ENCODE measurements around the gene DRAP1. TPM values are rescaled to one million over a fixed set of nuclear protein-coding genes. Genes with fewer than 3 reads are reported as not detected.

DRAP1 gene
- total RNA-seq, 2 donors from 2014 or later: 53.4 to 91.5 TPM

- Histone ChIP-seq H3K9me3 (no peaks in the 10 kb centered on the region), H3K36me3 (no peaks in the 10 kb centered on the region)
- TF ChIP-seq CTCF (IDR thresholded peaks at IDR 0.05): no peak
Observed at GRCh38 chr11:65872586-65873317, 46.5 kb upstream of the DRAP1 start, which contains the start of gene EFEMP2. Gene EFEMP2, minus strand, starts transcription at chr11:65872800. Its CDS starts 446 bp downstream, at chr11:65872354.

DNA sequence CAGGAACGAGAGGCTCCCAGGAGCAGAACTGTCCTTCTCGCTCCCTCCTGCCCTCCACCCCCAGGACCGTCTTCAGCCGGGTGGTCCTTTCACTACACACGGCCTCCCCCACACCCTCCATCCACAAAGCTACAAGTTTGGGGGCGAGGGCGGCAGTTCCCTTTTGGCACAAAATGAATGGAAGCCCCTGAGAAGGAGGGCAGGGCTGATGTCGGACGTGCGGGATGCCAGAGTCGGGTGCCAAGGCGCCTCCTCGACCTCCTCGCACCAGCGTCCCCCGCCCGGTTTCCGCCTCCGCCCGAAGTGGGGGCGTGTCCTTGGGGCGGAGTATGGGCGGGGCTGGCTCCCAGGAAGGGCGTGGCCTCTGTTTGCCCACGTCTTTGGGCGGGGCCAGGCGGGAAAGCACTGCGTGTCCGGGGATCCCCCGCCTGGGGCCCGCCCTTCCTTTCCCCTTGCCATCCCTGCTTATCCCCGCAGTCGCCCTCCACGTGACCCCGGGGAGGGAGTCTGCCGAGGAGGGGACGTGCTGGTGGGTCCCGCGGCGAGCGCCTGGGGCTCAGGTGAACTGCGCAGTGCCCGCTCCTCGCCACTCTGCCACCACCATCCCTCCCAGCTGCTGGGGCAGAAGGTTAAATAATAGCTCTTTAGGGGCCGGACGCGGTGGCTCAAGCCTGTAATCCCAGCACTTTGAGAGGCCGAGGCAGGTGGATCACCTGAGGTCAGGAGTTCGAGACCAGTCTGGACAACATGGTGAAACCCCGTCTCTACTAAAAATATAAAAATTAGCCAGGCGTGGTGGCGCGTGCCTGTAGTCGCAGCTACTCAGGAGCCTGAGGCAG lies 45.7 kb upstream of the DRAP1 start:
- intact Hi-C loops (cut with DNase I): no loop called here
- no peaks in the 10 kb centered on the region for H3K27me3 ChIP-seq
- peak overlapping the region; percentile 63 for H3K27ac ChIP-seq
- H3K36me3 ChIP-seq: no peaks in the 10 kb centered on the region
- no peaks in the 10 kb centered on the region for H3K9me3 ChIP-seq
- TF ChIP-seq CTCF (IDR thresholded peaks at IDR 0.05): no peak
- no peaks in the 10 kb centered on the region for H3K4me1 ChIP-seq
- DNase-seq: peak; percentile 97
- H3K4me3 ChIP-seq: peak overlapping the region; percentile 33
- H3K9ac ChIP-seq (ENCODE audit: low read depth in 2 of 2, low read length in 2 of 2): peak overlapping the region; percentile 75 to 88

More at GRCh38 chr11:65872586-65873317, 46.5 kb upstream of the DRAP1 start, which contains the start of gene EFEMP2:
- H3K27ac ChIP-seq: peak within 1 kb of the TSS; percentile 67
- DNase-seq: no peak
- no peaks in the 10 kb centered on the region for H3K4me1 ChIP-seq
- no peaks in the 10 kb centered on the region for H3K27me3 ChIP-seq
- intact Hi-C loops (cut with DNase I): no loop called here
- peak within 1 kb of the TSS; percentile 75 to 88 for H3K9ac ChIP-seq (ENCODE audit: low read depth in 2 of 2, low read length in 2 of 2)
- peak within 1 kb of the TSS; percentile 33 for H3K4me3 ChIP-seq

GRCh38 chr11:65879617-65880016 lies 39.6 kb upstream of the DRAP1 start, which contains the start of gene CTSW:
Gene CTSW, plus strand, starts transcription at chr11:65879837. Its CDS starts 18 bp downstream, at chr11:65879855.
- H3K4me3 ChIP-seq: no peak within 1 kb of the TSS
- DNase-seq: no peak
- no peak for TF ChIP-seq CTCF (IDR thresholded peaks at IDR 0.05)
- intact Hi-C loops (cut with DNase I): no loop called here
- no peaks in the 10 kb centered on the region for H3K27me3 ChIP-seq
- no peak within 1 kb of the TSS for H3K27ac ChIP-seq
- no peaks in the 10 kb centered on the region for H3K4me1 ChIP-seq
- peaks cover 7% of the 10 kb centered on the region for H3K36me3 ChIP-seq
- H3K9ac ChIP-seq (ENCODE audit: low read depth in 2 of 2, low read length in 2 of 2): no peak within 1 kb of the TSS
- no peaks in the 10 kb centered on the region for H3K9me3 ChIP-seq

- Histone ChIP-seq H3K27me3 (no peaks in the 10 kb centered on the region), H3K4me3 (no peak overlapping the region), H3K36me3 (peaks cover 7% of the 10 kb centered on the region), H3K9me3 (no peaks in the 10 kb centered on the region), H3K4me1 (no peaks in the 10 kb centered on the region), H3K9ac (ENCODE audit: low read depth in 2 of 2, low read length in 2 of 2) (no peak overlapping the region), H3K27ac (no peak overlapping the region)
- intact Hi-C loops (cut with DNase I): no loop called here
- no peak for TF ChIP-seq CTCF (IDR thresholded peaks at IDR 0.05)
- no peak for DNase-seq
Observed at GRCh38 chr11:65880027-65880426, 39.2 kb upstream of the DRAP1 start.

GRCh38 chr11:65880844-65881421 lies 38.3 kb upstream of the DRAP1 start:
- TF ChIP-seq CTCF (IDR thresholded peaks at IDR 0.05): no peak
- Histone ChIP-seq H3K4me3 (no peak overlapping the region), H3K9ac (ENCODE audit: low read depth in 2 of 2, low read length in 2 of 2) (no peak overlapping the region)

More at GRCh38 chr11:65880844-65881421, 38.3 kb upstream of the DRAP1 start:
- no peak for DNase-seq
- H3K9me3 ChIP-seq: no peaks in the 10 kb centered on the region
- no peak overlapping the region for H3K27ac ChIP-seq
- H3K27me3 ChIP-seq: no peaks in the 10 kb centered on the region
- H3K4me1 ChIP-seq: no peaks in the 10 kb centered on the region
- H3K36me3 ChIP-seq: peaks cover 7% of the 10 kb centered on the region
- intact Hi-C loops (cut with DNase I): no loop called here

All from colonic mucosa (tissue), 4 donors.